ENCODE results near the gene SDK1. TPM values are rescaled to one million over a fixed set of nuclear protein-coding genes. Genes with fewer than 3 reads are reported as not detected.

The SDK1 gene
- total RNA-seq, 1 donor from 2014 or later, result 10.4 TPM

DNA sequence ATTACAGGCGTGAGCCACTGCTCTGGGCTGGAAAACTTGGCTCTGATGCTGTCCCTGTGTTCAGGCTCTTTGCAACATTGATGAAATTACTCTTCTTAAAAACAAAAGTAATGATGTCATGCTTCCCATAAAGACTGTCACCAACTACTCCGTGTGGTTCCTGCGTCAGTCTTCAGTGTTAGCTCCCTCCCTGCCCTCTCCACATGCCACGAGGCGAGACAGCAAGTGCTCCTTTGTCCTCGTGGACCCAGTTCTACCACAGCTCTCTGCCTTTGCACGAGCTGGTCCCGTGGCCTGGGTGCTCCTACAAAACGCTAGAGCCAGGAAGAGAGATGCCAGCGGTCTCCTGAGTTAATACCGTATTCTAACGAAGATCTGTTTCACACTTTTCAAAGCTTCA lies 194.5 kb downstream of the SDK1 start:
- H3K4me3 ChIP-seq, result no peak overlapping the region
- intact Hi-C loops (cut with DNase I), result no loop called here
- peaks cover 7% of the 10 kb centered on the region for H3K9me3 ChIP-seq
- H3K36me3 ChIP-seq, result no peaks in the 10 kb centered on the region
- H3K4me1 ChIP-seq, result no peaks in the 10 kb centered on the region
- DNase-seq (no peak), ATAC-seq (no peak)
- TF ChIP-seq, protein P1, sequence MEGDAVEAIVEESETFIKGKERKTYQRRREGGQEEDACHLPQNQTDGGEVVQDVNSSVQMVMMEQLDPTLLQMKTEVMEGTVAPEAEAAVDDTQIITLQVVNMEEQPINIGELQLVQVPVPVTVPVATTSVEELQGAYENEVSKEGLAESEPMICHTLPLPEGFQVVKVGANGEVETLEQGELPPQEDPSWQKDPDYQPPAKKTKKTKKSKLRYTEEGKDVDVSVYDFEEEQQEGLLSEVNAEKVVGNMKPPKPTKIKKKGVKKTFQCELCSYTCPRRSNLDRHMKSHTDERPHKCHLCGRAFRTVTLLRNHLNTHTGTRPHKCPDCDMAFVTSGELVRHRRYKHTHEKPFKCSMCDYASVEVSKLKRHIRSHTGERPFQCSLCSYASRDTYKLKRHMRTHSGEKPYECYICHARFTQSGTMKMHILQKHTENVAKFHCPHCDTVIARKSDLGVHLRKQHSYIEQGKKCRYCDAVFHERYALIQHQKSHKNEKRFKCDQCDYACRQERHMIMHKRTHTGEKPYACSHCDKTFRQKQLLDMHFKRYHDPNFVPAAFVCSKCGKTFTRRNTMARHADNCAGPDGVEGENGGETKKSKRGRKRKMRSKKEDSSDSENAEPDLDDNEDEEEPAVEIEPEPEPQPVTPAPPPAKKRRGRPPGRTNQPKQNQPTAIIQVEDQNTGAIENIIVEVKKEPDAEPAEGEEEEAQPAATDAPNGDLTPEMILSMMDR (IDR thresholded peaks at IDR 0.05), result no peak
- H3K27me3 ChIP-seq, result no peaks in the 10 kb centered on the region
- no peak overlapping the region for H3K27ac ChIP-seq

DNA sequence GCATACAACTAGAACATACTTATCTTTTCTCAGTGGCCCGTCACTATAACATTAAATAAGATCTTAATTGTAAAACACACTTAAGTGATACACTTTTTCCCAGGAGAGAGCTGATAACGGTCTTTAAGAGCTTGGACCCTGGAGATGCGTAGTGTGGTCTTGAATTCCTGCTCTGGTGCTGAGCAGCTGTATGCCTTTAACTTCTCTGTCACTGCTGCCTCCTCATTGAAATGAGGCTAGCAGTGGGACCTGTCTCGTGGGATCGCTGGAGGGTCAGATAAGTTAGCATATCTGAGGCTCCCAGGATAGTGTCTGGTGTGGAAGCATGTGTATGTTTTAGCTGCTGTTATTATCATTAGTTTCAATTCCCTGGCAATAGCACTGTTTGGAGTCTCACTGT lies 194.9 kb downstream of the SDK1 start:
- intact Hi-C loops (cut with DNase I), result no loop called here

DNA sequence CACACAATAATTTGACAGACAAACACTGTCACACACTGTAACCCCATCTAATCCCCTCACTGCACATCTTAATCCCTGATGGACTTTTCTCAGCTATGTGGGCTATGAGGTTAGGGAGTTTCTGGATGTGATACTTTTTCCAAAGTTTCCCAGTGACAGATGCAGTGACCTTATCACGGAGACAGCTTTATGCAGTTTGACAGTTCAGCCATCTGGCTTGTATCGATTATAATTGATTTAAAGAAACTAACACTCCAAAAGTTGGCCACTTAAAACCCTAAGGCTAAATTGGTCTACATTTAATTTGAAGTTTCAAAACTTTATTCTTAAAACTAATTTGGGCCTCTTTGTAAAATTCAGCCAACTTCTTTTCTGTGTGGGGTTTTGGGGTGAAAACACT lies 196.7 kb downstream of the SDK1 start:
- ATAC-seq (no peak), DNase-seq (no peak)
- Histone ChIP-seq H3K27ac (no peak overlapping the region), H3K27me3 (no peaks in the 10 kb centered on the region), H3K4me3 (no peak overlapping the region), H3K9me3 (peaks cover 7% of the 10 kb centered on the region), H3K36me3 (no peaks in the 10 kb centered on the region), H3K4me1 (no peaks in the 10 kb centered on the region)
- TF ChIP-seq, protein P1 (IDR thresholded peaks at IDR 0.05), result no peak
- intact Hi-C loops (cut with DNase I), result no loop called here

More for the DNA sequence above, 194.9 kb downstream of the SDK1 start:
- Histone ChIP-seq H3K9me3 (peaks cover 7% of the 10 kb centered on the region), H3K4me1 (no peaks in the 10 kb centered on the region), H3K27me3 (no peaks in the 10 kb centered on the region), H3K27ac (no peak overlapping the region), H3K4me3 (no peak overlapping the region), H3K36me3 (no peaks in the 10 kb centered on the region)
- TF ChIP-seq, protein P1 (IDR thresholded peaks at IDR 0.05), result no peak
- ATAC-seq (no peak), DNase-seq (no peak)

DNA sequence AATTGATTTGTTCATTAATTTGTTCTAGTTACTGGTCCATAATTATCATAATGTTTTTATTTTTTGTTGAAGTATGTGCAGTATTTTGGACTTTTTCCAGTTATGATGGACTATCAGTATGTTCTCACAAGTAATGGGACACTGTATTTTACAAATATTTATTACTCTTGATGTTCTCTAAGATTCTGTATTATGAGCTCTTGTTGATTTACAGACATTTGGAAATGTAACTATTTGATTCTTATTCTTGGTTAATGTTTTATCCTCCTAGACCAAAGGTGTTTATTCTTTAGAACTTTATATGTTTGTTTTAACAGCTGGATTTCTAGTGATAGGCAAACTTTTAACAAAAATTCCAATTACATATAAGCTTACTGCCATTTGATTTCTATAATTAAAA lies 200.6 kb downstream of the SDK1 start:
- H3K27ac ChIP-seq, result no peak overlapping the region
- TF ChIP-seq, protein P1 (IDR thresholded peaks at IDR 0.05), result no peak
- intact Hi-C loops (cut with DNase I), result no loop called here
- H3K36me3 ChIP-seq, result no peaks in the 10 kb centered on the region
- H3K4me1 ChIP-seq, result no peaks in the 10 kb centered on the region
- ATAC-seq (no peak), DNase-seq (no peak)
- no peaks in the 10 kb centered on the region for H3K27me3 ChIP-seq
- H3K4me3 ChIP-seq, result no peak overlapping the region
- peaks cover 7% of the 10 kb centered on the region for H3K9me3 ChIP-seq

DNA sequence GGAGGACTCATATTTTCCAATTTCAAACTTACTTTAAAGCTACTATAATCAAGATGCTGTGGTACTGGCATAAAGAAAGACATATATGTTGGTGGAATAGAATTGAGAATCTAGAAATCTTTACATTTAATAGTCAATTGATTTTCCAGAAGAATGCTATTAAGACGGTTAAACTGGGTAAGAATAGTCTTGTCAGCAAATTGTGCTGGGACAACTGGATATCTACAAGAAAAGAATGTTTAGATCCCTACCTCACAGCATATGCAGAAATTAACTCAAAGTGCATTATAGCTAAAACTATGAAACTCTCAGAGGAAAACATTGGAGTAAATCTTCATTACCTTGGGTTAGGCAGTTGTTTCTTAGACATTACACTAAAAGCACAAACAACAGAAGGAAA lies 203.3 kb downstream of the SDK1 start:
- H3K36me3 ChIP-seq, result no peaks in the 10 kb centered on the region
- H3K4me3 ChIP-seq, result no peak overlapping the region
- H3K9me3 ChIP-seq, result peaks cover 7% of the 10 kb centered on the region
- DNase-seq, result no peak
- intact Hi-C loops (cut with DNase I), result no loop called here
- TF ChIP-seq, protein P1 (IDR thresholded peaks at IDR 0.05), result no peak
- H3K27me3 ChIP-seq, result no peaks in the 10 kb centered on the region
- H3K27ac ChIP-seq, result no peak overlapping the region
- no peaks in the 10 kb centered on the region for H3K4me1 ChIP-seq
- no peak for ATAC-seq

Measured in upper lobe of right lung (tissue), 1 donor.